Measurements from ENCODE around the gene KIF21B. TPM values are rescaled to one million over a fixed set of nuclear protein-coding genes. Genes with fewer than 3 reads are reported as not detected.

Gene KIF21B
- total and polyA plus RNA-seq, 2 experiments from 2014 or later = 4.6 to 34.3 TPM

- no peak for TF ChIP-seq CREB1 (CRISPR knock-in tag; IDR thresholded peaks at IDR 0.05; ENCODE audit: low read depth)
- TF ChIP-seq REST (IDR thresholded peaks at IDR 0.05; ENCODE audit: unreplicated experiment) = no peak
- TF ChIP-seq NANOG (IDR thresholded peaks at IDR 0.05; ENCODE audit: borderline replicate concordance) = no peak
- no peak for TF ChIP-seq CTCF (conservative IDR thresholded peaks at IDR 0.05; ENCODE audit: low read depth in 2 of 2)
Observed at GRCh38 chr1:200971428-200971903, 52.0 kb downstream of the KIF21B start (continued).

GRCh38 chr1:200970771-200971427 is 52.6 kb downstream of the KIF21B start:
- no peak overlapping the region for H3K27ac ChIP-seq (ENCODE audit: low read depth)
- ATAC-seq (no peak), DNase-seq (ENCODE audit: low spot score) (no peak)
- Mint-ChIP-seq H3K9me3 (no peaks in the 10 kb centered on the region), H3K27me3 (ENCODE audit: insufficient read depth, low read depth, poor library complexity) (peaks cover 3% of the 10 kb centered on the region), H3K4me3 (no peak overlapping the region), H3K27ac (no peak overlapping the region), H3K36me3 (ENCODE audit: low read depth) (peaks cover 7% of the 10 kb centered on the region; the same call in 2 of the 3 replicates), H3K4me1 (peaks cover 7% of the 10 kb centered on the region; the same call in 2 of the 3 replicates)
- no peaks in the 10 kb centered on the region for H3F3A ChIP-seq (replicated peaks; ENCODE audit: low read depth)
- H3K27me3 ChIP-seq (ENCODE audit: insufficient read depth) = no peaks in the 10 kb centered on the region
- H3K9me2 ChIP-seq (ENCODE audit: insufficient read depth) = no peaks in the 10 kb centered on the region
- no peaks in the 10 kb centered on the region for H3K4me1 ChIP-seq (ENCODE audit: insufficient read depth)
- no peaks in the 10 kb centered on the region for H4K20me1 ChIP-seq (replicated peaks; ENCODE audit: insufficient read depth)
- H2AFZ ChIP-seq = no peak overlapping the region
- H3K79me2 ChIP-seq (replicated peaks; ENCODE audit: insufficient read depth) = no peaks in the 10 kb centered on the region
- no peak overlapping the region for H3K4me2 ChIP-seq
- no peaks in the 10 kb centered on the region for H3K36me3 ChIP-seq (ENCODE audit: insufficient read depth)
- H3K4me3 ChIP-seq = no peak overlapping the region
- no peak for TF ChIP-seq EZH2 (IDR thresholded peaks at IDR 0.05; ENCODE audit: low read depth, unreplicated experiment)
- no peak for TF ChIP-seq ETS1 (IDR thresholded peaks at IDR 0.05)
- TF ChIP-seq ZNF462 (CRISPR knock-in tag; IDR thresholded peaks at IDR 0.05) = no peak
- TF ChIP-seq CTCF (conservative IDR thresholded peaks at IDR 0.05; ENCODE audit: low read depth in 2 of 2) = no peak
- no peak for TF ChIP-seq ZNF331 (CRISPR knock-in tag; IDR thresholded peaks at IDR 0.05; ENCODE audit: low read depth)

All from GM23338 (cell line).